ENCODE results near the gene HBZ. TPM values are rescaled to one million over a fixed set of nuclear protein-coding genes. Genes with fewer than 3 reads are reported as not detected.

Gene HBZ
- total RNA-seq, 2 experiments from 2014 or later: not detected

- POLR2A ChIA-PET: no interaction called here
- peaks cover 59% of the 10 kb centered on the region for H3K36me3 ChIP-seq (ENCODE audit: insufficient read depth, low read length)
- intact Hi-C loops (cut with micrococcal nuclease; ENCODE audit: unreplicated experiment): no loop called here
- TF ChIP-seq EZH2phosphoT487 (IDR thresholded peaks at IDR 0.05; ENCODE audit: borderline replicate concordance, low read depth, low read length): no peak
- TF ChIP-seq, protein P1, sequence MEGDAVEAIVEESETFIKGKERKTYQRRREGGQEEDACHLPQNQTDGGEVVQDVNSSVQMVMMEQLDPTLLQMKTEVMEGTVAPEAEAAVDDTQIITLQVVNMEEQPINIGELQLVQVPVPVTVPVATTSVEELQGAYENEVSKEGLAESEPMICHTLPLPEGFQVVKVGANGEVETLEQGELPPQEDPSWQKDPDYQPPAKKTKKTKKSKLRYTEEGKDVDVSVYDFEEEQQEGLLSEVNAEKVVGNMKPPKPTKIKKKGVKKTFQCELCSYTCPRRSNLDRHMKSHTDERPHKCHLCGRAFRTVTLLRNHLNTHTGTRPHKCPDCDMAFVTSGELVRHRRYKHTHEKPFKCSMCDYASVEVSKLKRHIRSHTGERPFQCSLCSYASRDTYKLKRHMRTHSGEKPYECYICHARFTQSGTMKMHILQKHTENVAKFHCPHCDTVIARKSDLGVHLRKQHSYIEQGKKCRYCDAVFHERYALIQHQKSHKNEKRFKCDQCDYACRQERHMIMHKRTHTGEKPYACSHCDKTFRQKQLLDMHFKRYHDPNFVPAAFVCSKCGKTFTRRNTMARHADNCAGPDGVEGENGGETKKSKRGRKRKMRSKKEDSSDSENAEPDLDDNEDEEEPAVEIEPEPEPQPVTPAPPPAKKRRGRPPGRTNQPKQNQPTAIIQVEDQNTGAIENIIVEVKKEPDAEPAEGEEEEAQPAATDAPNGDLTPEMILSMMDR (conservative IDR thresholded peaks at IDR 0.05; ENCODE audit: low read length): no peak
- no peaks in the 10 kb centered on the region for H3K9me3 ChIP-seq (ENCODE audit: low read length)
- no peak overlapping the region for H3K4me2 ChIP-seq (ENCODE audit: low read length)
- H2AFZ ChIP-seq (ENCODE audit: low read length): no peak overlapping the region
- no peaks in the 10 kb centered on the region for H3K79me2 ChIP-seq (ENCODE audit: insufficient read depth, low read depth, low read length)
- DNase-seq (ENCODE audit: low spot score): no peak
- CTCF ChIA-PET (ENCODE audit: unreplicated experiment): no interaction called here
- BruUV-seq (replicated peaks): no TSS peak
- peaks cover 4% of the 10 kb centered on the region for H3K4me1 ChIP-seq (ENCODE audit: insufficient read depth, low read length, poor library complexity, severe bottlenecking)
- no peak overlapping the region for H3K27ac ChIP-seq (ENCODE audit: low read depth, low read length, poor library complexity, severe bottlenecking)
- no peaks in the 10 kb centered on the region for H4K20me1 ChIP-seq (ENCODE audit: insufficient read depth, low read length)
- no peak overlapping the region for H3K4me3 ChIP-seq (ENCODE audit: low read depth, low read length, poor library complexity, severe bottlenecking)
- no peaks in the 10 kb centered on the region for H3K9me2 ChIP-seq (ENCODE audit: insufficient read depth, low read length)
These were observed 32.8 kb downstream of the HBZ start for GRCh38 chr16:185213-185612.

GRCh38 chr16:185691-186090 lies 33.2 kb downstream of the HBZ start:
- no peak for TF ChIP-seq EZH2phosphoT487 (IDR thresholded peaks at IDR 0.05; ENCODE audit: borderline replicate concordance, low read depth, low read length)
- TF ChIP-seq, protein P1 (conservative IDR thresholded peaks at IDR 0.05; ENCODE audit: low read length): no peak
- DNase-seq (ENCODE audit: low spot score): no peak
- intact Hi-C loops (cut with micrococcal nuclease; ENCODE audit: unreplicated experiment): no loop called here
- CTCF ChIA-PET (ENCODE audit: unreplicated experiment): no interaction called here
- H3K36me3 ChIP-seq (ENCODE audit: insufficient read depth, low read length): peaks cover 63% of the 10 kb centered on the region
- no peak overlapping the region for H3K27ac ChIP-seq (ENCODE audit: low read depth, low read length, poor library complexity, severe bottlenecking)
- H2AFZ ChIP-seq (ENCODE audit: low read length): no peak overlapping the region
- BruUV-seq (replicated peaks): no TSS peak
- H3K4me1 ChIP-seq (ENCODE audit: insufficient read depth, low read length, poor library complexity, severe bottlenecking): peaks cover 4% of the 10 kb centered on the region
- H4K20me1 ChIP-seq (ENCODE audit: insufficient read depth, low read length): no peaks in the 10 kb centered on the region
- POLR2A ChIA-PET: no interaction called here
- H3K79me2 ChIP-seq (ENCODE audit: insufficient read depth, low read depth, low read length): no peaks in the 10 kb centered on the region
- no peak overlapping the region for H3K4me2 ChIP-seq (ENCODE audit: low read length)
- no peaks in the 10 kb centered on the region for H3K9me3 ChIP-seq (ENCODE audit: low read length)
- no peaks in the 10 kb centered on the region for H3K9me2 ChIP-seq (ENCODE audit: insufficient read depth, low read length)
- H3K4me3 ChIP-seq (ENCODE audit: low read depth, low read length, poor library complexity, severe bottlenecking): no peak overlapping the region

- H3K36me3 ChIP-seq (ENCODE audit: insufficient read depth, low read length): peaks cover 76% of the 10 kb centered on the region
- TF ChIP-seq, protein P1 (conservative IDR thresholded peaks at IDR 0.05; ENCODE audit: low read length): no peak
- TF ChIP-seq EZH2phosphoT487 (IDR thresholded peaks at IDR 0.05; ENCODE audit: borderline replicate concordance, low read depth, low read length): no peak
- ChIA-PET POLR2A (no interaction called here), CTCF (ENCODE audit: unreplicated experiment) (no interaction called here)
- H3K4me3 ChIP-seq (ENCODE audit: low read depth, low read length, poor library complexity, severe bottlenecking): no peak overlapping the region
- no TSS peak for BruUV-seq (replicated peaks)
- no peak for DNase-seq (ENCODE audit: low spot score)
- no peaks in the 10 kb centered on the region for H3K9me3 ChIP-seq (ENCODE audit: low read length)
- no peaks in the 10 kb centered on the region for H3K4me1 ChIP-seq (ENCODE audit: insufficient read depth, low read length, poor library complexity, severe bottlenecking)
- intact Hi-C loops (cut with micrococcal nuclease; ENCODE audit: unreplicated experiment): no loop called here
- H3K27ac ChIP-seq (ENCODE audit: low read depth, low read length, poor library complexity, severe bottlenecking): no peak overlapping the region
- H3K4me2 ChIP-seq (ENCODE audit: low read length): no peak overlapping the region
- H3K79me2 ChIP-seq (ENCODE audit: insufficient read depth, low read depth, low read length): no peaks in the 10 kb centered on the region
- no peaks in the 10 kb centered on the region for H3K9me2 ChIP-seq (ENCODE audit: insufficient read depth, low read length)
- H2AFZ ChIP-seq (ENCODE audit: low read length): no peak overlapping the region
- no peaks in the 10 kb centered on the region for H4K20me1 ChIP-seq (ENCODE audit: insufficient read depth, low read length)
These were observed 34.9 kb downstream of the HBZ start for GRCh38 chr16:187330-187729.

All from OCI-LY7 (cell line).